Endothelial cell of umbilical vein (primary cell): ENCODE results near the gene ANKMY2. TPM values are rescaled to one million over a fixed set of nuclear protein-coding genes. Genes with fewer than 3 reads are reported as not detected.

Source experiments
- BruUV-seq: library from RNA; stranded (reverse); fragments of 400-500 nt; replicated peaks from 2 replicates; lab custom pipeline; 2021; lab: Mats Ljungman, UMichigan
- CTCF ChIA-PET: fragments of 300-600, 350-600 bp; sonication (Branson Sonifier 250); formaldehyde crosslinking; loops from one replicate; lab custom pipeline; 2021; ENCODE audit warnings: antibody characterized with exemption, inconsistent platforms; lab: Charles Lee
- POLR2A ChIA-PET: fragments of 300-600, 350-600 bp; sonication (Branson Sonifier 250); formaldehyde crosslinking; loops from one replicate; lab custom pipeline; 2021; ENCODE audit warnings: antibody characterized with exemption, inconsistent platforms; lab: Charles Lee
- DNase-seq: peaks from one replicate; pipeline ENCODE4 v3.0.0-alpha.2; 2011; ENCODE audit warnings: low read depth, low spot score
- FAIRE-seq: peaks from 2 replicates; lab custom pipeline; 2011; peaks lifted over from hg19 to GRCh38; lab: Jason Lieb, UNC
- H2AFZ ChIP-seq: 2 replicates; pipeline ENCODE4 v1.6.0; 2012; ENCODE audit warnings: low read depth, low read length, control low read depth, inconsistent platforms
- H3K27ac ChIP-seq: 2 replicates; pipeline ENCODE4 v1.5.1; 2011; ENCODE audit warnings: low read depth, mild to moderate bottlenecking, control low read depth, low read length, moderate library complexity; ENCODE audit not compliant: insufficient read depth
- H3K27me3 ChIP-seq, 2 experiments: 2 replicates each; pipeline versions ENCODE4 v1.6.0 to v1.6.1; 2011; ENCODE audit warnings: low read length in 2 of 2, mixed read lengths in 1 of 2; ENCODE audit not compliant: control insufficient read depth in 2 of 2, insufficient read depth in 2 of 2
- H3K36me3 ChIP-seq, 2 experiments: 2 replicates in 1 of 2; 3 replicates in 1 of 2; pipeline ENCODE4 v1.5.1; 2011; ENCODE audit warnings: low read length in 2 of 2, mild to moderate bottlenecking in 1 of 2, moderate library complexity in 1 of 2; ENCODE audit not compliant: control insufficient read depth in 2 of 2, insufficient read depth in 2 of 2; ENCODE audit errors: extremely low read depth in 1 of 2
- H3K4me1 ChIP-seq: 3 replicates; pipeline ENCODE4 v1.5.1; 2011; ENCODE audit warnings: mild to moderate bottlenecking, low read length; ENCODE audit not compliant: control insufficient read depth, insufficient read depth; ENCODE audit errors: extremely low read depth
- H3K4me2 ChIP-seq: 2 replicates; pipeline ENCODE4 v1.6.1; 2011; ENCODE audit warnings: low read length, control low read depth, mixed read lengths; ENCODE audit not compliant: insufficient read depth
- H3K4me3 ChIP-seq, 3 experiments: fragments of 200-600 bp in 1 of 3; sonication (generic), shearing (Covaris generic) in 1 of 3; replicated peaks in 1 of 3; 2 replicates each; pipeline ENCODE4 v1.5.1; 2011 to 2016; ENCODE audit warnings: control low read depth in 3 of 3, low read length in 3 of 3, mild to moderate bottlenecking in 2 of 3, inconsistent platforms in 1 of 3, low read depth in 1 of 3, moderate library complexity in 1 of 3; ENCODE audit not compliant: insufficient read depth in 1 of 3
- H3K79me2 ChIP-seq: 2 replicates; pipeline ENCODE4 v1.6.0; 2012; ENCODE audit warnings: low read length, inconsistent platforms; ENCODE audit not compliant: control insufficient read depth, insufficient read depth
- H3K9ac ChIP-seq: replicated peaks from 2 replicates; pipeline ENCODE3; 2011; ENCODE audit warnings: low read length, control low read depth; ENCODE audit not compliant: insufficient read depth; ENCODE audit errors: extremely low read depth
- H3K9me1 ChIP-seq: replicated peaks from 3 replicates; pipeline ENCODE4 v1.6.0; 2011; ENCODE audit warnings: mild to moderate bottlenecking, low read length; ENCODE audit not compliant: control insufficient read depth, insufficient read depth; ENCODE audit errors: extremely low read depth
- H3K9me3 ChIP-seq: replicated peaks from 2 replicates; pipeline ENCODE4 v1.5.1; 2012; ENCODE audit warnings: low read length, inconsistent platforms; ENCODE audit not compliant: control insufficient read depth, insufficient read depth
- H4K20me1 ChIP-seq: replicated peaks from 2 replicates; pipeline ENCODE3; 2011; ENCODE audit warnings: mild to moderate bottlenecking, low read length; ENCODE audit not compliant: control insufficient read depth, insufficient read depth; ENCODE audit errors: extremely low read depth
- CTCF ChIP-seq, 2 donors: IDR thresholded peaks; 1 replicate in 1 of 2; 2 replicates in 1 of 2; pipeline ENCODE4 v1.5.1; 2011; ENCODE audit warnings: low read length in 2 of 2, mild to moderate bottlenecking in 2 of 2, moderate library complexity in 2 of 2, control low read depth in 1 of 2, inconsistent platforms in 1 of 2, low read depth in 1 of 2; ENCODE audit not compliant: insufficient read depth in 1 of 2; ENCODE audit errors: extremely low read depth in 1 of 2
- EZH2 ChIP-seq: IDR thresholded peaks from 2 replicates; pipeline ENCODE4 v1.6.1; 2012; ENCODE audit warnings: borderline replicate concordance, low read depth, mild to moderate bottlenecking, moderate library complexity, low read length, inconsistent platforms; ENCODE audit not compliant: severe bottlenecking
- FOS ChIP-seq: IDR thresholded peaks from 2 replicates; pipeline ENCODE4 v1.6.1; 2011; ENCODE audit warnings: mild to moderate bottlenecking, low read length, moderate library complexity, borderline replicate concordance; ENCODE audit not compliant: insufficient read depth
- GATA2 ChIP-seq: IDR thresholded peaks from 2 replicates; pipeline ENCODE4 v1.7.0; 2011; ENCODE audit warnings: low read depth, mild to moderate bottlenecking, moderate library complexity, mixed read lengths, low read length; ENCODE audit not compliant: insufficient read length, insufficient read depth
- JUN ChIP-seq: IDR thresholded peaks from 2 replicates; pipeline ENCODE4 v1.6.1; 2011; ENCODE audit warnings: borderline replicate concordance, low read depth; ENCODE audit not compliant: insufficient read length, insufficient read depth
- MAX ChIP-seq: IDR thresholded peaks from 2 replicates; pipeline ENCODE4 v1.6.1; 2011; ENCODE audit not compliant: insufficient read depth, insufficient read length
- MYC ChIP-seq: IDR thresholded peaks from one replicate; pipeline ENCODE4 v1.6.1; 2011; ENCODE audit warnings: mild to moderate bottlenecking, low read depth, low read length
- POLR2A ChIP-seq: IDR thresholded peaks from 2 replicates; pipeline ENCODE4 v1.6.1; 2012; ENCODE audit warnings: low read depth, mild to moderate bottlenecking, control low read depth, low read length
- POLR2AphosphoS5 ChIP-seq: IDR thresholded peaks from 2 replicates; pipeline ENCODE4 v1.6.1; 2012; ENCODE audit warnings: low read depth, mild to moderate bottlenecking, control low read depth, low read length, moderate library complexity; ENCODE audit not compliant: insufficient read depth
- dilution Hi-C: fragments of 300-500 bp; cut with MboI; formaldehyde crosslinking; loops from one replicate; pipeline ENCODE4 v1.15.0; 2019; ENCODE audit warnings: low sequenced_read_pairs; ENCODE audit not compliant: extremely low pct_ligation_motif_present
- intact Hi-C: fragments of 100-400 bp; cut with micrococcal nuclease; formaldehyde crosslinking; loops from one replicate; pipeline ENCODE4 v1.10.0; 2022
- polyA plus RNA-seq, 4 experiments: library from polyadenylated mRNA; depleted of rRNA in 3 of 4; stranded (reverse) in 3 of 4; unstranded in 1 of 4; fragments of >200 nt; gene quantifications; 2 replicates each; pipeline versions ENCODE4 v1.2.1 to v1.2.3, GENCODE V29; 2011 to 2012; ENCODE audit warnings: missing spikeins in 1 of 4
- total RNA-seq: library from RNA; stranded (reverse); gene quantifications from 2 replicates; pipeline ENCODE4 v1.2.3, GENCODE V29; 2021

The ANKMY2 gene
- total and polyA plus RNA-seq, 2 donors (not counting 3 experiments of a cell fraction or from before 2014, with no cell fraction given), result 7.7 to 11.6 TPM

GRCh38 chr7:16688249-16688648 lies 42.7 kb upstream of the ANKMY2 start:
- H4K20me1 ChIP-seq, result no peaks in the 10 kb centered on the region
- H3K79me2 ChIP-seq, result no peaks in the 10 kb centered on the region
- dilution Hi-C loops, result no loop called here
- CTCF ChIA-PET, result interaction anchor here (0.8 to 2.4 kb wide), 7 partner anchors 9 to 230 kb away, joined by 3 to 5 read pairs (median 3); no protein-coding TSS in a partner anchor
- H3K9me1 ChIP-seq, result no peaks in the 10 kb centered on the region
- no peaks in the 10 kb centered on the region for H3K9me3 ChIP-seq
- no peak overlapping the region for H3K4me2 ChIP-seq
- H3K4me3 ChIP-seq, result no peak overlapping the region
- H3K9ac ChIP-seq, result no peak overlapping the region
- no peak for TF ChIP-seq CTCF (IDR thresholded peaks at IDR 0.05; ENCODE audit: extremely low read depth in 1 of 2, insufficient read depth in 1 of 2, low read depth in 1 of 2, low read length in 2 of 2)
- no peak for TF ChIP-seq MYC
- no peak for TF ChIP-seq POLR2AphosphoS5
- no peak for TF ChIP-seq MAX
- TF ChIP-seq EZH2, result no peak
- no peak for TF ChIP-seq POLR2A
- TF ChIP-seq FOS, result no peak
- no peak for TF ChIP-seq GATA2
- TF ChIP-seq JUN, result no peak
- no TSS peak for BruUV-seq
- POLR2A ChIA-PET, result interaction anchor here (0.6 kb wide), 1 partner anchor 252 kb away, joined by 3 read pairs; no protein-coding TSS in a partner anchor
- H3K4me1 ChIP-seq, result no peaks in the 10 kb centered on the region
- no peak overlapping the region for H2AFZ ChIP-seq
- intact Hi-C loops, result no loop called here
- H3K36me3 ChIP-seq, result peaks cover 11 to 13% of the 10 kb centered on the region in 2 experiments
- FAIRE-seq (no peak), DNase-seq (no peak)
- no peak overlapping the region for H3K27ac ChIP-seq
- H3K27me3 ChIP-seq, result no peaks in the 10 kb centered on the region
